HG03575 (cell line): ENCODE results near the gene MYBBP1A.

Experiments
- ATAC-seq: cut with Tn5 transposase; IDR thresholded peaks from one replicate; pipeline ENCODE4 v1.9.1; 2021; ENCODE audit not compliant: unreplicated experiment, insufficient number of reproducible peaks, low FRiP score; ENCODE audit errors: extremely low read depth

MYBBP1A gene

GRCh38 chr17:4577386-4577993, 22.3 kb upstream of the MYBBP1A start:
- ATAC-seq, result no peak

- no peak for ATAC-seq
Measured at GRCh38 chr17:4576729-4577322, 21.6 kb upstream of the MYBBP1A start.

- ATAC-seq, result no peak
Measured at GRCh38 chr17:4576161-4576558, 21.0 kb upstream of the MYBBP1A start.

DNA sequence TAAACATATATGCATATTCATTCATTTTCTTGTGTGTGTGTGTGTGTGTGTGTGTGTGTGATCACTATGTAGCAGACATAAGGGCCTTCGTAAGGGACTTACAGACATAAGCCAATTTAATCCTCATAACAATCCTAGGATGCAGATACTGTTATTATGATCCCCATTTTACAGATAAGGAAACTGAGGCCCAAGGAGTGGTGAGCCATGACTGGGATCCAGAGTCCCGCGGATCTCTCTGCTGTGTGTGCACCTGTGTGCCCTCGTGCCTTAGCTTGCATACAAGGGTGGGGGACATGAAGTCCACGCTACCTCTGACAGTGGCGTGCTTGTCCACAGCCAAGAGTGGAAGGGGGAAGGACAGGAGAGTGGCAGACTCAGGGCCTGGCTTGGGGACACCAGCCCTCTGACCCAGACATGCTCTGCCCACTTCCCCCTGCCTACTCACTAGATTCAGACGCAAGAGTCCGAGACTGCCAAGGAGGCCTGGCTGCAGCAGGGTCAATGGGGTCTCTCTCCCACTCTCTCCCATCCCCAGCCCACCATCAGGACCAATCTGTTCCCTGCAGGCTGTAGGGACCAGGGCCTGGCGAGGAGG, 19.4 kb upstream of the MYBBP1A start:
- no peak for ATAC-seq

DNA sequence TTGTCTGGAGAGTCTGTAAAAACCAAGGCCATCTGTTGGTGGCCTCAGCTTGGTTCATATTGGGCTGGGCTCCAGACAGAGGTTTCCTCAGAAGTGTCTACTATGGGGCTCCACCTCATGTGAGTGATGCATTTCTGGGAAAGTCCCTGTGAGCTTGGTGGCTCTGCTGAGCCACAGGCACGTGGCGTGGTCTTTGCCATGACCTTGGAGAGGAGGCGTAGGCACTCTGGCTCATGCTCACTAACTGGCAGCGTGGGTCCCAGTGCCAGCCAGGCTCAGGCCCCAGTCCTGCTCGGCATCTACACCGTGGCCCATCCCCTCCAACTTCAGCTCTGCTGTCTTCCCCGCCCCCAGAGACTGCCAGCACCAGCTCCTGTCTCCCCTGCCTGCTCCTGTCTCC, 18.5 kb upstream of the MYBBP1A start:
- no peak for ATAC-seq

DNA sequence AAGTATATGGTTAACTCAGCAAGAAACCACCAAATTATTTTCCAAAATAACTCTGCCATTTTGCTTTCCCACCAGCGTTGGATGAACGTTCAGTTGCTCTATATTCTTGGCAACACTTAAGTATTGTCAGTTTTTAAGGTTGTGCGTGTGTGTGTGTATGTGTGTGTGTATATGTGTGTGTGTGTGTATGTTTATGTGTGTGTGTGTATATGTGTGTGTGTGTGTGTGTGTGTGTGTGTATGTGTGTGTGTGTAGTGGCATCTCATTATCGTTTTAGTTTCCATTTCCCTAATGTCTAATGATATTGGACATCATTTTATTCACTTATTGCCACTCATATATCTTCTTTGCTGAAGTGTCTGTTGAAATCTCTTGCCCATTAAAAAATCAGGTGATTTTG, 17.9 kb upstream of the MYBBP1A start:
- no peak for ATAC-seq

- ATAC-seq, result no peak
Measured at GRCh38 chr17:4572131-4572530, 16.9 kb upstream of the MYBBP1A start.

- ATAC-seq, result no peak
Measured at GRCh38 chr17:4569591-4569990, 14.4 kb upstream of the MYBBP1A start.

DNA sequence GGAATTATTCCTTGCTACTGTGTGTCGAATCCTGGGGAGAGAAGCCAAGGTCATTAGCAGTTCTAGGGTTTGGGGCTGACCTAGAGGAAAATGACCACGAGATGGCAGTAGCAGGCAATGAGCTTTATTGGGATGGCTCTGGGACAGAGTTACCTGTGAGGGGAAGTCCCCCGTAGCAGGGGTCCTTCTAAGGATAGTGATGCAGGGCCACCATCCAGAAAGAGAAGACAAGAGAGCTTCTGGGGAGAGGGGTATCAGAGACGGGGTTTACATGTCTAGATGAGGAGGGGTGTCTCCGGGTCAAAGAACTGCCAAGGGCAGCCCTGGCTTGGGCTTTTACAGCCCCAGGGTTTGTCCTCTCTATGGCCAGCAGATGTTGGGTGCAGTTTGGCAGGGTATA, 11.6 kb upstream of the MYBBP1A start:
- ATAC-seq, result no peak

DNA sequence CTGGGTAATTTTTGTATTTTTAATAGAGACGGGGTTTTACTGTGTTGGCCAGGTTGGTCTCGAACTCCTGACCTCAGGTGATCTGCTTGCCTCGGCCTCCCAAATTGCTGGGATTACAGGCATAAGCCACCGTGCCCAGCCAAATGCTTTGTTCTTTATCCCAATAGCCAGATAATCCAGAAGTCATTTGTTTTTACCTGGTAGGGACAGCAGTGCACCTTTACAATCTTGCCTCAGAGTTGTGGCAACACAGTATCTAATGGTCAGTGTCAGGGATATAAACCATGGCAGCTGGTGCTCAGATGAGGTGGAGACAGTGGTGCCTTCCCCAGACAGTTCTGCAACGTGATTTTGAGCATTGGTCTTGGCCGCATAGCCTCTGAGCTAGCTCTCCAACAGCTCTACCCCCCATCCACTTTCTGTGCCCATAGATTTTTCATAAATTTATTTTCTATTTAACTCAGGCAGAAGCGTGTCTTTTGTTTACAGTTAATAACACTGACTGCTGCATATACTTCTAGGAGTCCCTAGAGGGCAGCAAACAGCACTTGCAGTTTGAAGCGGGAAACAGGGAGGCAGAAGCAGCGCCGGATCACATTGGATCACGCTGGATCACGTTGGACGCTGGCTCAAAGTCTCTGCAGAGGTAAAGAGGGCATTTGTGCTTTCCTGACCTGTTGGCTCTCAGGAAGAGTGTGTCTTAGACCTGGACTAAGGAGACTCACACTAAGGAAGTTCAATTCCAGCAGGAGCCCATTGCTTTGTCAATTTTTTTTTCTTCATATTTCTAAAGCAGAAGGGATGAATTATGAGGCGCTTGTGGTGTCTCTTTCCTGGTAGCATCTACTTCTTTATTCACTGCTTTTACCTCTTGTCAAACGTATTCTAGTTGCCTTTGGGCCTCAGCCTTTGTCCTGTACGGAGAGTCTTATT, 10.3 kb upstream of the MYBBP1A start:
- no peak for ATAC-seq

- ATAC-seq, result no peak
Measured at GRCh38 chr17:4562015-4562969, 7.1 kb upstream of the MYBBP1A start.

DNA sequence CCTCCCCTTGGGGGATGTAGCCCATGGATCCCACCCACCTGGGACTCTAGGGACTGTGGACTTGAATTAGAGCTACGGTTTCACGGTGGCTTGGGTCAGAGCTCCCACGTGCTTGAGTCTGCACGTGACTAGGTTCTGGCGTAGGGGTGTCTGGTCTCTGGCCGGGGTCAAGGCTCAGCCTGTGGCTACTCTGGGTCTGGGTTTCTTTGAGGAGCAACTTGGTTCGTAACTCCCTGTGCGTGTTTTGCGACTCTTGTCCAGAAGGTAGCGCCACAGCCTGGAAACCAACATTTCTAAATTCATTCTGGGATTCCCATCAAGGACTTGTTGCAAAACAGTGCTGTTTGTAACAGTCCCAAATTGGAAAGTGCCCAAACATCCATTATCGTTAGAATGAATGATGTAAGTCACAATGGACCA, 5.7 kb upstream of the MYBBP1A start:
- ATAC-seq, result no peak

DNA sequence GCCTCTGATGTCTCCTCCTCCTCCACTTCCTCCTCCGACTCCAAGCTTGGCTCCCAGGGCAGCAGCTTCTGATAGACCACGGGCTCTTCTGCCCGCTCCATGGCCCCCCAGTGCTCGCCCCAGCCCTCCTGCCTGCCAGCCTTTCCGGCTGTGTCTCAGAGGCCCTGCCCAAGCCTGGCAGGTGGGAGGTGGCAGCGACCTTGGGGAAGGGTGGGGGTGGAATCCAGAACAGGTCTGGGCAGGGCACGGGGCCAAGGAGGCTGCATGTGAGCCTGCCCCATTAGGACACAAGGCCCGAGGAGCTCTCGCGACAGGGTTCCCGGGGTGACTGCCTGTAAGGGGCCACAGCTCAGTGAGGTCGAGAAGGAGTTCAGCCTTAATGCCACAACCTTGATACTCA, 5.2 kb upstream of the MYBBP1A start, which contains the start of gene GGT6:
Gene GGT6 (minus strand): TSS at position 157 of the 400 bp plus-strand sequence. CDS start 56 bp downstream, at position 101.
- no peak for ATAC-seq

DNA sequence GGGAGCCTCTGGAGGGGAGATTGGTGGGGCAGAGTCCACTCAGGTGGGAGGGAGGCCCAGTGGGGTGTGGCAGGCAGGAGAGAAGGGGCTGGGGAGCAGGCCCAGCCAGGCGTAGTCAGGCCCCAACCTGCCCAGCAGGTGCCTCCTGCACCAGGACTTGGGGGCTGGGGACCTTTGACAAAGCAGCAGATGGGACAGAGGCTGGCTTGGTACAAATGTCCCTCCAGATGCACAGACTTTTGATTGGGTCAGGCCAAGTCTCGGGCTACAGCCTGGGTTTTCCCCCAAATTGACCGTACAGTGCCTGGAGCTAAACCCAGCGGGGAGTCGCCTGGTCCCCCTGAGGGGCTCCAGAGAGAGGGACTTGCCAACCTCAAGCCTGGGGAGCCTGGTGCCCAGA, 4.8 kb upstream of the MYBBP1A start:
- ATAC-seq, result no peak

DNA sequence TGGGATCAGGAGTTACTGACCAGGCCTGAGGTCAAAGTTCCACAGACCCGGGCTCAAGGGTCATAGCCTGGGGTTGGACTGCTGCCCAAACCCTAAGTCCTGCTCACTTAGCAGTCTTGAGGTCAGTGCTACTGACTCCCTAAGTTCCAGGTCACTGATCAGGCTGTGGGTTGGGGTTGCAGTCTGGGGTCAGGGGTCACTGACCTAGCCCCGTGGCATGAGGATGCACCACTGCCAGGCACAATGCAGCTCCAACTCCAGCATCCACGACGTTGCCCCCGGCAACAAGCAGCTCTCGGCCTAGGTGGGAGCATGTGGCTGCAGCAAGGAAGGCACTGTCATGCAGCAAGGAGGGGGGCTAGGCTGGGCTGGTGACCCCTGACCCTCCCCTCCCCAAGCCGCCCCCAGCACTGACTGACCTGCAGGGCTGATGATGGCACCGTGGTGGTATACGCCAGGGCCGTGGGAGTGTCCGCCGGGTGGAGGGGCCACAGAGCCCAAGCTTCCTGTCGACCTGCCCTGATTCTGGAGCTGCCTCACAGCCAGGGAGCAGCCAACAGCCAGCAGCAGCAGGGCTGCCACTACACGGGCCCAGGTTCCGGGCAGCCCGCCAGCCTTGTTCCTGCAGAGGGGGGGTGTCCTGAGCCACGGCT, 4.1 kb upstream of the MYBBP1A start:
- ATAC-seq, result no peak

- no peak for ATAC-seq
Measured at GRCh38 chr17:4558347-4558971, 3.3 kb upstream of the MYBBP1A start.

GRCh38 chr17:4557626-4558346, 2.6 kb upstream of the MYBBP1A start:
- no peak for ATAC-seq
